Measurements from ENCODE around the gene ZBTB7C. TPM values are rescaled to one million over a fixed set of nuclear protein-coding genes. Genes with fewer than 3 reads are reported as not detected.
A peak's percentile ranks its signal among the peaks of the same experiment; 100 is the strongest.
"Not testable (repeated sequence)": the region's sequence is repeated elsewhere in the genome, so short reads cannot be mapped to it uniquely, and the experiment has no call there.

The ZBTB7C gene
- total RNA-seq, 1 donor, result 0.09 TPM

DNA sequence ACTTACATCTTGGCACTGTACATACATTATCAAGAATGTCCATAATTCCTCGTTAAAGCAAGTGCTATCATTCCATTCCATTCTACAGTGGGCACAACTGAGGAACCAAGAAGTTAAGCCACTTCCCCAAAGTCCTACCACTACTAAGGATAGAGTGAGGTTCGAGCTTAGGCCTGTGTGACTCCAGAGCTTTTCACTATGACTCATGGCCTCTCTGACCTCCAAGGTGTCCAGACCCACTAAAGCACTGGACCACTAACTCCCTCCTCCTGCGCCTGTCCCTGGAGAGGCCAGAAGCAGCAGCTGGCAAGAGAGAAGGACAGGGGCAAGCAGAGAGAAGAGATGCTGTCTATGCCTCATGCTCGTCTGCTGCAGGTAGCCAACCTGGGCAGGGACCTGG is 117.0 kb downstream of the ZBTB7C start:
- no peak overlapping the region for H3K4me3 ChIP-seq (ENCODE audit: low read depth, low read length)
- TF ChIP-seq, protein P1, sequence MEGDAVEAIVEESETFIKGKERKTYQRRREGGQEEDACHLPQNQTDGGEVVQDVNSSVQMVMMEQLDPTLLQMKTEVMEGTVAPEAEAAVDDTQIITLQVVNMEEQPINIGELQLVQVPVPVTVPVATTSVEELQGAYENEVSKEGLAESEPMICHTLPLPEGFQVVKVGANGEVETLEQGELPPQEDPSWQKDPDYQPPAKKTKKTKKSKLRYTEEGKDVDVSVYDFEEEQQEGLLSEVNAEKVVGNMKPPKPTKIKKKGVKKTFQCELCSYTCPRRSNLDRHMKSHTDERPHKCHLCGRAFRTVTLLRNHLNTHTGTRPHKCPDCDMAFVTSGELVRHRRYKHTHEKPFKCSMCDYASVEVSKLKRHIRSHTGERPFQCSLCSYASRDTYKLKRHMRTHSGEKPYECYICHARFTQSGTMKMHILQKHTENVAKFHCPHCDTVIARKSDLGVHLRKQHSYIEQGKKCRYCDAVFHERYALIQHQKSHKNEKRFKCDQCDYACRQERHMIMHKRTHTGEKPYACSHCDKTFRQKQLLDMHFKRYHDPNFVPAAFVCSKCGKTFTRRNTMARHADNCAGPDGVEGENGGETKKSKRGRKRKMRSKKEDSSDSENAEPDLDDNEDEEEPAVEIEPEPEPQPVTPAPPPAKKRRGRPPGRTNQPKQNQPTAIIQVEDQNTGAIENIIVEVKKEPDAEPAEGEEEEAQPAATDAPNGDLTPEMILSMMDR (IDR thresholded peaks at IDR 0.05; ENCODE audit: insufficient read depth, low read length), result no peak
- DNase-seq (ENCODE audit: low read depth), result no peak

GRCh38 chr18:48290162-48290926 is 118.8 kb downstream of the ZBTB7C start:
- TF ChIP-seq, protein P1 (IDR thresholded peaks at IDR 0.05; ENCODE audit: insufficient read depth, low read length), result no peak
- H3K4me3 ChIP-seq (ENCODE audit: low read depth, low read length), result no peak overlapping the region
- DNase-seq (ENCODE audit: low read depth), result no peak

DNA sequence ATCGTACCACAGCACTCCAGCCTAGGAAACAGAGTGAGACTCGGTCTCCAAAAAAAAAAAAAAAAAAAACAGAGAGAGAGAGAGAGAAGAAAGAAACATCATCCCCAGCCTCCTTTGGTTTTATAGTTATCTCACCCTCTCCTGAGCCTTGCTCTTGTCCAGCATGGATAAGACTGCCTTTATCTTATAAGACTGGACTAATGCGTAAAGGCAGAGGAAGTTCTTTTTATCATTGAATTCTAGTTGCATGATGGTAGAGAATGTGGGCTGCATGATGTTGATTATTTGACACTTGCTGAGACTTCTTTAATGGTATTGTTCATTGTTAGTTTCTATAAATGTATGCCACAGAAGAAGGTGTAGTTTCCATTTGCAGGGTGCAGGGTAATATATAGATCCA is 124.4 kb downstream of the ZBTB7C start:
- H3K4me3 ChIP-seq (ENCODE audit: low read depth, low read length), result no peak overlapping the region
- TF ChIP-seq, protein P1 (IDR thresholded peaks at IDR 0.05; ENCODE audit: insufficient read depth, low read length), result no peak
- DNase-seq (ENCODE audit: low read depth), result no peak

DNA sequence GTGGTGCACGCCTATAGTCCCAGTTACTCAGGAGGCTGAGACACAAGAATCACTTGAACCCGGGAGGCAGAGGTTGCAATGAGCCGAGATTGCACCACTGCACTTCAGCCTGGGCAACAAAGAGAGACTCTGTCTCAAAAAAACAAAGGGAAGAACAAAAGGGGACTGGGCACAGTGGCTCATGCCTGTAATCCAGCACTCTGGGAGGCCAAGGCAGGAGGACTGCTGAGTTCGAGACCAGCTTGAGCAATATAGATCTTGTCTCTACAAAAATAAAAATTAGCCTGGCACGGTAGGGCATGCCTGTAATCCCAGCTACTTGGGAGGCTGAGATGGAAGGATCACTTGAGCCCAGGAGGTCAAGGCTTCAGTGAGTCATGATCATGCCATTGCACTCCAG is 125.2 kb downstream of the ZBTB7C start:
- not testable (repeated sequence) for DNase-seq (ENCODE audit: low read depth); H3K4me3 ChIP-seq (ENCODE audit: low read depth, low read length)

DNA sequence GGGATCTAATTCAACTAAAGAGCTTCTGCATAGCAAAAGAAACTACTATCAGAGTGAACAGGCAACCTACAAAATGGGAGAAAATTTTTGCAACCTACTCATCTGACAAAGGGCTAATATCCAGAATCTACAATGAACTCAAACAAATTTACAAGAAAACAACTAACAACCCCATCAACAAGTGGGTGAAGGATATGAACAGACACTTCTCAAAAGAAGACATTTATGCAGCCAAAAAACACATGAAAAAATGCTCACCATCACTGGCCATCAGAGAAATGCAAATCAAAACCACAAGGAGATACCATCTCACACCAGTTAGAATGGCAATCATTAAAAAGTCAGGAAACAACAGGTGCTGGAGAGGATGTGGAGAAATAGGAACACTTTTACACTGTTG is 127.7 kb downstream of the ZBTB7C start:
- H3K4me3 ChIP-seq (ENCODE audit: low read depth, low read length); DNase-seq (ENCODE audit: low read depth): not testable (repeated sequence)

- no peak overlapping the region for H3K4me3 ChIP-seq (ENCODE audit: low read depth, low read length)
- peak; percentile 32 for DNase-seq (ENCODE audit: low read depth)
- TF ChIP-seq, protein P1 (IDR thresholded peaks at IDR 0.05; ENCODE audit: insufficient read depth, low read length), result no peak
These were observed 129.9 kb downstream of the ZBTB7C start for GRCh38 chr18:48279312-48279711.

DNA sequence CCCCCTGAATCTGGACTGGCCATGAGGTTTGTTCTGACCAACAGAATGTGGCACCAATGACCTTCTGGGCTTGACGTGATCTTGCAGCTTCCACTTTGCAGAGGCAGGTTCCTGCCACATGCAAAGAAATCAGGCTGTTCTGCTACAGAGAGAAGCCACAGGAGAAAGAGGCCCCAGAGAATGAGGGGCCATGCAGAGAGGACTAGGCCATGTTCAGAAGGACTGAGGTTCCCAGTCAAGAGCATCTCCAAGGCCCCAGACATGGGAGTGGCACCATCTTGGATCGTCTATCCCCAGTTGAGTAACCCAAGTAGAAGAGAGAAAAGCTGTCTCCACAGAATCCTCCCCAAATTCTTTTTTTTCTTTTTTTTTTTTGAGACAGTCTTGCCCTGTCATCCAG is 131.1 kb downstream of the ZBTB7C start:
- no peak for DNase-seq (ENCODE audit: low read depth)
- TF ChIP-seq, protein P1 (IDR thresholded peaks at IDR 0.05; ENCODE audit: insufficient read depth, low read length), result no peak
- no peak overlapping the region for H3K4me3 ChIP-seq (ENCODE audit: low read depth, low read length)

DNA sequence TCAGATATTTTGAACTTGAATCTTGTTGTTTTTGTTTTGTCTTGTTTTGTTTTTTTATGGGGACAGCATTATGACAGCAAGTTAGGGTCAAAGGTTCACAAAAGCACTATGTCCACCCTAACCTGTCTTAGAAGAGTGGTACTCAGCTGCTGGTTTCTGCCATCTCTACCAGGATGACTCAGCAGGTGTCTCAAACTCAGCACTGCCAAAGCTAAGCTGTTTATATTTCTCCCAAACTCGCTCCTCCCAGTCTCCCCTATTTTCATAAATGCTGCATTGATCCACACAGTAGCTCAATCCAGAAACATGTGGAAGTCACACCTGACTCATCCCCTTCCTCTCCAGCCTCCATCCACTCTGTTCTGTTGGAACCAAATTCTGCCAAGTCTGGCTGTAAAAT is 134.9 kb downstream of the ZBTB7C start:
- TF ChIP-seq, protein P1 (IDR thresholded peaks at IDR 0.05; ENCODE audit: insufficient read depth, low read length), result no peak
- H3K4me3 ChIP-seq (ENCODE audit: low read depth, low read length), result no peak overlapping the region
- no peak for DNase-seq (ENCODE audit: low read depth)
